Left ventricle myocardium inferior (tissue), 1 donor: ENCODE results near the gene TRABD2A. TPM values are rescaled to one million over a fixed set of nuclear protein-coding genes. Genes with fewer than 3 reads are reported as not detected.

ENCODE experiments used
- DNase-seq: peaks from one replicate; pipeline ENCODE4 v3.0.0-alpha.2; 2020
- H3K27ac ChIP-seq: fragments of 200-600 bp; replicated peaks from 2 replicates; pipeline ENCODE4 v1.8.0; 2021
- H3K27me3 ChIP-seq: fragments of 200-600 bp; 2 replicates; pipeline ENCODE4 v1.8.0; 2021; ENCODE audit warnings: low read depth
- H3K36me3 ChIP-seq: fragments of 200-600 bp; 2 replicates; pipeline ENCODE4 v1.8.0; 2021
- H3K4me1 ChIP-seq: fragments of 200-600 bp; 2 replicates; pipeline ENCODE4 v1.8.0; 2021
- H3K4me3 ChIP-seq: fragments of 200-600 bp; 2 replicates; pipeline ENCODE4 v1.8.0; 2021; ENCODE audit warnings: mild to moderate bottlenecking, moderate library complexity
- H3K9me3 ChIP-seq: fragments of 200-600 bp; replicated peaks from 2 replicates; pipeline ENCODE4 v1.8.0; 2021
- intact Hi-C: fragments of 100-400 bp; cut with micrococcal nuclease; formaldehyde crosslinking; loops from one replicate; pipeline ENCODE4 v1.11.0; 2022
- total RNA-seq: library from RNA; stranded (reverse); fragmentation: NEBNext Ultra II Directional; extraction: Animal tissue kit (Norgen Biotek cat#: 25700); gene quantifications from one replicate; pipeline ENCODE4 v1.2.1, GENCODE V29; 2021
- TF ChIP-seq, protein P1 (sequence below): fragments of 200-600 bp; IDR thresholded peaks from 2 replicates; pipeline ENCODE4 v1.8.0; 2021; ENCODE audit warnings: antibody characterized with exemption, mild to moderate bottlenecking, borderline replicate concordance
- donor health status: DM: no; HTN: yes; CAD: no; lungs with severe emphysema.

Gene TRABD2A
- total RNA-seq, 1 donor from 2014 or later = 0.49 TPM

DNA sequence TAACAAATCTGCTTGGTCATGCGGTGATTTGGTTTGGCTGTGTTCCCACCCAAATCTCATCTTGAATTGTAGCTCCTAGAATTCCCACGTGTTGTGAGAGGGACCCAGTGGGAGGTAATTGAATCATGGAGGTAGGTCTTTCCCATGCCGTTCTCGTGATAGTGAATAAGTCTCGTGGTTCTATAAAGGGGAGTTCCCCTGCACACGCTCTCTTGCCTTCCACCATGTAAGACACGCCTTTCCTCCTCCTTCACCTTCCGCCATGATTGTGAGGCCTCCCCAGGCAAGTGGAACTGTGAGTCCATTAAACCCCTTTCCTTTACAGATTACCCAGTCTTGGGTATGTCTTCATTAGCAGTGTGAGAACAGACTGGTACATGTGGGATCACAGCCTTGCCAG is 36.7 kb downstream of the TRABD2A start:
- TF ChIP-seq, protein P1, sequence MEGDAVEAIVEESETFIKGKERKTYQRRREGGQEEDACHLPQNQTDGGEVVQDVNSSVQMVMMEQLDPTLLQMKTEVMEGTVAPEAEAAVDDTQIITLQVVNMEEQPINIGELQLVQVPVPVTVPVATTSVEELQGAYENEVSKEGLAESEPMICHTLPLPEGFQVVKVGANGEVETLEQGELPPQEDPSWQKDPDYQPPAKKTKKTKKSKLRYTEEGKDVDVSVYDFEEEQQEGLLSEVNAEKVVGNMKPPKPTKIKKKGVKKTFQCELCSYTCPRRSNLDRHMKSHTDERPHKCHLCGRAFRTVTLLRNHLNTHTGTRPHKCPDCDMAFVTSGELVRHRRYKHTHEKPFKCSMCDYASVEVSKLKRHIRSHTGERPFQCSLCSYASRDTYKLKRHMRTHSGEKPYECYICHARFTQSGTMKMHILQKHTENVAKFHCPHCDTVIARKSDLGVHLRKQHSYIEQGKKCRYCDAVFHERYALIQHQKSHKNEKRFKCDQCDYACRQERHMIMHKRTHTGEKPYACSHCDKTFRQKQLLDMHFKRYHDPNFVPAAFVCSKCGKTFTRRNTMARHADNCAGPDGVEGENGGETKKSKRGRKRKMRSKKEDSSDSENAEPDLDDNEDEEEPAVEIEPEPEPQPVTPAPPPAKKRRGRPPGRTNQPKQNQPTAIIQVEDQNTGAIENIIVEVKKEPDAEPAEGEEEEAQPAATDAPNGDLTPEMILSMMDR = no peak
- no peak overlapping the region for H3K27ac ChIP-seq
- no peak for DNase-seq
- no peak overlapping the region for H3K4me3 ChIP-seq
- no peaks in the 10 kb centered on the region for H3K9me3 ChIP-seq
- no peaks in the 10 kb centered on the region for H3K4me1 ChIP-seq
- no peaks in the 10 kb centered on the region for H3K27me3 ChIP-seq
- no peaks in the 10 kb centered on the region for H3K36me3 ChIP-seq
- intact Hi-C loops = no loop called here

DNA sequence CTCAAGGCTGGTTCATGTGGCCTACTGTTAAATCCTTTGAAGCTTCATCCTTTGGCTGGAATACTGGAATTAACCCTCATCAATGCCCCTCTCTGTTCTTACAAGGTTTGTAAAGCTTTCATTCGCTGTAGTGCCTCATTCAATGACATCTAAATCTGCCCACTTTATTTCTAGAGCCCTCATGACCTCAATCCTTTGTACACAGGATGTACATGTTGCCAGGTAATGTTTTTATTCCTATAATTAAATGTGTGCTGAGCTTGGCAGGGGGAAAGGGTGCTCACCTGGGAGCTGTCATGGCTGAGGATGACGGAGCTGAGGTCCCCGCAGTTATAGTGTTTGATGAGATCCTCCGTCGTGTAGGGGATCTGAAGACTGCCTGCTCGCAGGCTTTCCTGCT is 39.3 kb downstream of the TRABD2A start:
- Histone ChIP-seq H3K27me3 (no peaks in the 10 kb centered on the region), H3K36me3 (no peaks in the 10 kb centered on the region), H3K4me3 (no peak overlapping the region), H3K9me3 (peaks cover 12% of the 10 kb centered on the region), H3K27ac (no peak overlapping the region), H3K4me1 (no peaks in the 10 kb centered on the region)
- intact Hi-C loops = no loop called here
- no peak for DNase-seq
- TF ChIP-seq, protein P1 = no peak

- Histone ChIP-seq H3K36me3 (no peaks in the 10 kb centered on the region), H3K4me1 (no peaks in the 10 kb centered on the region), H3K4me3 (no peak overlapping the region), H3K27ac (no peak overlapping the region), H3K9me3 (peaks cover 25% of the 10 kb centered on the region), H3K27me3 (no peaks in the 10 kb centered on the region)
- TF ChIP-seq, protein P1 = no peak
- intact Hi-C loops = no loop called here
- DNase-seq = no peak
These were observed 40.6 kb downstream of the TRABD2A start for GRCh38 chr2:84840306-84840705.

- H3K4me3 ChIP-seq = no peak overlapping the region
- no peak overlapping the region for H3K27ac ChIP-seq
- H3K4me1 ChIP-seq = no peaks in the 10 kb centered on the region
- TF ChIP-seq, protein P1 = no peak
- intact Hi-C loops = no loop called here
- H3K36me3 ChIP-seq = no peaks in the 10 kb centered on the region
- peaks cover 29% of the 10 kb centered on the region for H3K9me3 ChIP-seq
- DNase-seq = no peak
- H3K27me3 ChIP-seq = no peaks in the 10 kb centered on the region
These were observed 41.0 kb downstream of the TRABD2A start for GRCh38 chr2:84839851-84840250.

- Histone ChIP-seq H3K4me3 (no peak overlapping the region), H3K4me1 (no peaks in the 10 kb centered on the region), H3K9me3 (peaks cover 32% of the 10 kb centered on the region), H3K27ac (no peak overlapping the region), H3K27me3 (no peaks in the 10 kb centered on the region), H3K36me3 (no peaks in the 10 kb centered on the region)
- intact Hi-C loops = no loop called here
- DNase-seq = no peak
- TF ChIP-seq, protein P1 = no peak
These were observed 42.3 kb downstream of the TRABD2A start for GRCh38 chr2:84838434-84839145.
